Endothelial cell of umbilical vein (primary cell): ENCODE results near the gene FCN1. TPM values are rescaled to one million over a fixed set of nuclear protein-coding genes. Genes with fewer than 3 reads are reported as not detected.

Experiments
- BruUV-seq: library from RNA; stranded (reverse); fragments of 400-500 nt; replicated peaks from 2 replicates; lab custom pipeline; 2021; lab: Mats Ljungman, UMichigan
- CTCF ChIA-PET: fragments of 300-600, 350-600 bp; sonication (Branson Sonifier 250); formaldehyde crosslinking; loops from one replicate; lab custom pipeline; 2021; ENCODE audit warnings: antibody characterized with exemption, inconsistent platforms; lab: Charles Lee
- POLR2A ChIA-PET: fragments of 300-600, 350-600 bp; sonication (Branson Sonifier 250); formaldehyde crosslinking; loops from one replicate; lab custom pipeline; 2021; ENCODE audit warnings: antibody characterized with exemption, inconsistent platforms; lab: Charles Lee
- DNase-seq: peaks from one replicate; pipeline ENCODE4 v3.0.0-alpha.2; 2011; ENCODE audit warnings: low read depth, low spot score
- FAIRE-seq: peaks from 2 replicates; lab custom pipeline; 2011; peaks lifted over from hg19 to GRCh38; lab: Jason Lieb, UNC
- H2AFZ ChIP-seq: 2 replicates; pipeline ENCODE4 v1.6.0; 2012; ENCODE audit warnings: low read depth, low read length, control low read depth, inconsistent platforms
- H3K27ac ChIP-seq: 2 replicates; pipeline ENCODE4 v1.5.1; 2011; ENCODE audit warnings: low read depth, mild to moderate bottlenecking, control low read depth, low read length, moderate library complexity; ENCODE audit not compliant: insufficient read depth
- H3K27me3 ChIP-seq, 2 experiments: 2 replicates each; pipeline versions ENCODE4 v1.6.0 to v1.6.1; 2011; ENCODE audit warnings: low read length in 2 of 2, mixed read lengths in 1 of 2; ENCODE audit not compliant: control insufficient read depth in 2 of 2, insufficient read depth in 2 of 2
- H3K36me3 ChIP-seq, 2 experiments: 2 replicates in 1 of 2; 3 replicates in 1 of 2; pipeline ENCODE4 v1.5.1; 2011; ENCODE audit warnings: low read length in 2 of 2, mild to moderate bottlenecking in 1 of 2, moderate library complexity in 1 of 2; ENCODE audit not compliant: control insufficient read depth in 2 of 2, insufficient read depth in 2 of 2; ENCODE audit errors: extremely low read depth in 1 of 2
- H3K4me1 ChIP-seq: 3 replicates; pipeline ENCODE4 v1.5.1; 2011; ENCODE audit warnings: mild to moderate bottlenecking, low read length; ENCODE audit not compliant: control insufficient read depth, insufficient read depth; ENCODE audit errors: extremely low read depth
- H3K4me2 ChIP-seq: 2 replicates; pipeline ENCODE4 v1.6.1; 2011; ENCODE audit warnings: low read length, control low read depth, mixed read lengths; ENCODE audit not compliant: insufficient read depth
- H3K4me3 ChIP-seq, 3 experiments: fragments of 200-600 bp in 1 of 3; sonication (generic), shearing (Covaris generic) in 1 of 3; replicated peaks in 1 of 3; 2 replicates each; pipeline ENCODE4 v1.5.1; 2011 to 2016; ENCODE audit warnings: control low read depth in 3 of 3, low read length in 3 of 3, mild to moderate bottlenecking in 2 of 3, inconsistent platforms in 1 of 3, low read depth in 1 of 3, moderate library complexity in 1 of 3; ENCODE audit not compliant: insufficient read depth in 1 of 3
- H3K79me2 ChIP-seq: 2 replicates; pipeline ENCODE4 v1.6.0; 2012; ENCODE audit warnings: low read length, inconsistent platforms; ENCODE audit not compliant: control insufficient read depth, insufficient read depth
- H3K9ac ChIP-seq: replicated peaks from 2 replicates; pipeline ENCODE3; 2011; ENCODE audit warnings: low read length, control low read depth; ENCODE audit not compliant: insufficient read depth; ENCODE audit errors: extremely low read depth
- H3K9me1 ChIP-seq: replicated peaks from 3 replicates; pipeline ENCODE4 v1.6.0; 2011; ENCODE audit warnings: mild to moderate bottlenecking, low read length; ENCODE audit not compliant: control insufficient read depth, insufficient read depth; ENCODE audit errors: extremely low read depth
- H3K9me3 ChIP-seq: replicated peaks from 2 replicates; pipeline ENCODE4 v1.5.1; 2012; ENCODE audit warnings: low read length, inconsistent platforms; ENCODE audit not compliant: control insufficient read depth, insufficient read depth
- H4K20me1 ChIP-seq: replicated peaks from 2 replicates; pipeline ENCODE3; 2011; ENCODE audit warnings: mild to moderate bottlenecking, low read length; ENCODE audit not compliant: control insufficient read depth, insufficient read depth; ENCODE audit errors: extremely low read depth
- CTCF ChIP-seq, 2 donors: IDR thresholded peaks; 1 replicate in 1 of 2; 2 replicates in 1 of 2; pipeline ENCODE4 v1.5.1; 2011; ENCODE audit warnings: low read length in 2 of 2, mild to moderate bottlenecking in 2 of 2, moderate library complexity in 2 of 2, control low read depth in 1 of 2, inconsistent platforms in 1 of 2, low read depth in 1 of 2; ENCODE audit not compliant: insufficient read depth in 1 of 2; ENCODE audit errors: extremely low read depth in 1 of 2
- EZH2 ChIP-seq: IDR thresholded peaks from 2 replicates; pipeline ENCODE4 v1.6.1; 2012; ENCODE audit warnings: borderline replicate concordance, low read depth, mild to moderate bottlenecking, moderate library complexity, low read length, inconsistent platforms; ENCODE audit not compliant: severe bottlenecking
- FOS ChIP-seq: IDR thresholded peaks from 2 replicates; pipeline ENCODE4 v1.6.1; 2011; ENCODE audit warnings: mild to moderate bottlenecking, low read length, moderate library complexity, borderline replicate concordance; ENCODE audit not compliant: insufficient read depth
- GATA2 ChIP-seq: IDR thresholded peaks from 2 replicates; pipeline ENCODE4 v1.7.0; 2011; ENCODE audit warnings: low read depth, mild to moderate bottlenecking, moderate library complexity, mixed read lengths, low read length; ENCODE audit not compliant: insufficient read length, insufficient read depth
- JUN ChIP-seq: IDR thresholded peaks from 2 replicates; pipeline ENCODE4 v1.6.1; 2011; ENCODE audit warnings: borderline replicate concordance, low read depth; ENCODE audit not compliant: insufficient read length, insufficient read depth
- MAX ChIP-seq: IDR thresholded peaks from 2 replicates; pipeline ENCODE4 v1.6.1; 2011; ENCODE audit not compliant: insufficient read depth, insufficient read length
- MYC ChIP-seq: IDR thresholded peaks from one replicate; pipeline ENCODE4 v1.6.1; 2011; ENCODE audit warnings: mild to moderate bottlenecking, low read depth, low read length
- POLR2A ChIP-seq: IDR thresholded peaks from 2 replicates; pipeline ENCODE4 v1.6.1; 2012; ENCODE audit warnings: low read depth, mild to moderate bottlenecking, control low read depth, low read length
- POLR2AphosphoS5 ChIP-seq: IDR thresholded peaks from 2 replicates; pipeline ENCODE4 v1.6.1; 2012; ENCODE audit warnings: low read depth, mild to moderate bottlenecking, control low read depth, low read length, moderate library complexity; ENCODE audit not compliant: insufficient read depth
- dilution Hi-C: fragments of 300-500 bp; cut with MboI; formaldehyde crosslinking; loops from one replicate; pipeline ENCODE4 v1.15.0; 2019; ENCODE audit warnings: low sequenced_read_pairs; ENCODE audit not compliant: extremely low pct_ligation_motif_present
- intact Hi-C: fragments of 100-400 bp; cut with micrococcal nuclease; formaldehyde crosslinking; loops from one replicate; pipeline ENCODE4 v1.10.0; 2022
- polyA plus RNA-seq, 4 experiments: library from polyadenylated mRNA; depleted of rRNA in 3 of 4; stranded (reverse) in 3 of 4; unstranded in 1 of 4; fragments of >200 nt; gene quantifications; 2 replicates each; pipeline versions ENCODE4 v1.2.1 to v1.2.3, GENCODE V29; 2011 to 2012; ENCODE audit warnings: missing spikeins in 1 of 4
- total RNA-seq: library from RNA; stranded (reverse); gene quantifications from 2 replicates; pipeline ENCODE4 v1.2.3, GENCODE V29; 2021

The FCN1 gene
- total and polyA plus RNA-seq, 2 donors (not counting 3 experiments of a cell fraction or from before 2014, with no cell fraction given), result not detected

- no peak overlapping the region for H3K4me3 ChIP-seq
- no peak overlapping the region for H3K4me2 ChIP-seq
- no peaks in the 10 kb centered on the region for H4K20me1 ChIP-seq
- DNase-seq, result no peak
- FAIRE-seq, result no peak
- H3K27me3 ChIP-seq, result no peaks in the 10 kb centered on the region
- intact Hi-C loops, result no loop called here
- no peaks in the 10 kb centered on the region for H3K9me3 ChIP-seq
- H3K9ac ChIP-seq, result no peak overlapping the region
- no peak overlapping the region for H3K27ac ChIP-seq
- ChIA-PET CTCF (no interaction called here), POLR2A (no interaction called here)
- no peaks in the 10 kb centered on the region for H3K4me1 ChIP-seq
- dilution Hi-C loops, result no loop called here
- no peaks in the 10 kb centered on the region for H3K9me1 ChIP-seq
- BruUV-seq, result no TSS peak
- H3K79me2 ChIP-seq, result no peaks in the 10 kb centered on the region
- no peaks in the 10 kb centered on the region for H3K36me3 ChIP-seq
- H2AFZ ChIP-seq, result no peak overlapping the region
- TF ChIP-seq EZH2 (no peak), CTCF (IDR thresholded peaks at IDR 0.05; ENCODE audit: extremely low read depth in 1 of 2, insufficient read depth in 1 of 2, low read depth in 1 of 2, low read length in 2 of 2) (no peak), MAX (no peak), FOS (no peak), JUN (no peak), POLR2A (no peak), GATA2 (no peak), MYC (no peak), POLR2AphosphoS5 (no peak)
Measured at GRCh38 chr9:134943836-134944235, 26.1 kb upstream of the FCN1 start.
